Measurements from ENCODE around the gene ABCG2.
"Not testable (repeated sequence)": the region's sequence is repeated elsewhere in the genome, so short reads cannot be mapped to it uniquely, and the experiment has no call there.

The ABCG2 gene

GRCh38 chr4:88163336-88163735 is 4.9 kb upstream of the ABCG2 start:
- no peak for DNase-seq

GRCh38 chr4:88162626-88163025 is 4.2 kb upstream of the ABCG2 start:
- no peak for DNase-seq

- DNase-seq, result no peak
Measured at GRCh38 chr4:88159229-88159725, 838 bp upstream of the ABCG2 start.

- no peak for DNase-seq
Measured at GRCh38 chr4:88158038-88158488, 376 bp downstream of the ABCG2 start.

GRCh38 chr4:88152331-88152730 is 6.1 kb downstream of the ABCG2 start:
- not testable (repeated sequence) for DNase-seq

- DNase-seq, result no peak
Measured at GRCh38 chr4:88148560-88148959, 9.9 kb downstream of the ABCG2 start.

GRCh38 chr4:88147799-88148217 is 10.6 kb downstream of the ABCG2 start:
- DNase-seq, result no peak

- DNase-seq, result no peak
Measured at GRCh38 chr4:88146891-88147290, 11.5 kb downstream of the ABCG2 start.

- no peak for DNase-seq
Measured at GRCh38 chr4:88144866-88145300, 13.6 kb downstream of the ABCG2 start.

- DNase-seq, result no peak
Measured at GRCh38 chr4:88144048-88144447, 14.4 kb downstream of the ABCG2 start.

- DNase-seq, result no peak
Measured at GRCh38 chr4:88143504-88143903, 14.9 kb downstream of the ABCG2 start.

- DNase-seq, result no peak
Measured at GRCh38 chr4:88138561-88138960, 19.9 kb downstream of the ABCG2 start.

GRCh38 chr4:88137112-88137511 is 21.3 kb downstream of the ABCG2 start:
- DNase-seq, result no peak

GRCh38 chr4:88136249-88136648 is 22.2 kb downstream of the ABCG2 start:
- DNase-seq, result no peak

GRCh38 chr4:88135356-88135663 is 23.1 kb downstream of the ABCG2 start:
- no peak for DNase-seq

GRCh38 chr4:88134536-88135355 is 23.7 kb downstream of the ABCG2 start:
- DNase-seq, result no peak

GRCh38 chr4:88134111-88134510 is 24.3 kb downstream of the ABCG2 start:
- DNase-seq, result no peak

GRCh38 chr4:88130544-88131305 is 27.7 kb downstream of the ABCG2 start:
- no peak for DNase-seq

GRCh38 chr4:88130003-88130402 is 28.4 kb downstream of the ABCG2 start:
- DNase-seq, result no peak

- DNase-seq, result not testable (repeated sequence)
Measured at GRCh38 chr4:88122260-88122659, 36.2 kb downstream of the ABCG2 start.

GRCh38 chr4:88119943-88120342 is 38.5 kb downstream of the ABCG2 start:
- DNase-seq, result no peak

GRCh38 chr4:88115587-88115986 is 42.9 kb downstream of the ABCG2 start:
- DNase-seq, result no peak

GRCh38 chr4:88112856-88113255 is 45.6 kb downstream of the ABCG2 start:
- DNase-seq, result no peak

GRCh38 chr4:88110826-88111225 is 47.6 kb downstream of the ABCG2 start:
- DNase-seq, result no peak

Data from CD4-positive, alpha-beta T cell treated with Interleukin-6 for 4 hours (primary cell).